GM12874 (cell line): Measurements from ENCODE around the gene TCAIM.

ENCODE experiments used
- CTCF ChIP-seq: IDR thresholded peaks from 2 replicates; pipeline ENCODE4 v1.5.1; 2011; ENCODE audit warnings: low read depth, mild to moderate bottlenecking, control low read depth, low read length, moderate library complexity; ENCODE audit not compliant: insufficient read depth

TCAIM gene

DNA sequence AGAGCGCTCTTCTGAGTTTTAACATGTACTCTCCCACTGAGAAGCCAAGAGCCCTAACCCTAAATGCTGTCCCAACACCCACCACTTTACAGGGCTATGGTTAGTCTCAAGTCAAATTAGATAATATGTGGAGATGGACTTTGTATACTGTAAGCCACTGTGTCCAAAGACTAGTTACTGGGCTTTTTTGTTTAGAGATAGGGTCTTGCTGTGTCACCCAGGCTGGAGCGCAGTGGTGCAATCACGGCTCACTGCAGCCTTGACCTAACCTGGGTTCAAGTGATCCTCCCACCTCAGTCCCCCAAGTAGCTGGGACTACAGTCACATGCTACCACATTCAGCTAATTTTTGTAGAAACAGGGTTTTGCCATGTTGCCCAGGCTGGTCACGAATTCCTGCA is 115.7 kb downstream of the TCAIM start:
- no peak for TF ChIP-seq CTCF

DNA sequence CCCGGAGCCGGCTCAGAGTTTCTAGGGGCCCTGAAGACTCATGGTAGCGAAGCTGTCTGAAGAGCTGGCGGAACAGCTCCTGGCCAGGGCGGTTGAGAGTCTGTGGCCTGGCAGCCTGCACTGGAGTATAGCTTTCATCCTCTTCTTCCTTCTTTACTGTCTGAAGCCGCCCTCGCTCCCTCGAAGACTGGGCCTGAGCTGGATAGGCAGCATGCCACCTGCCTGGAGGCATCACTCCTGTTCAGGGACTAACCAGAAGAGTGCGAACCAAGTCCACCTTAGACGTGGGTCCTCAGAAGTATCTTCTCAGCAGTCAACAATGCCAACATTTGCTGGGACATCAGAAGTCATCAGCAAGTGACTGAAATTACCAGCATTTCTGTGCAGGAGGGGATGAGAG is 116.8 kb downstream of the TCAIM start:
- no peak for TF ChIP-seq CTCF
